ENCODE data around the gene FAM156B. TPM values are rescaled to one million over a fixed set of nuclear protein-coding genes. Genes with fewer than 3 reads are reported as not detected.

FAM156B gene
- total RNA-seq, 1 experiment from 2014 or later, result 11.2 TPM

- Histone ChIP-seq H3K4me2 (ENCODE audit: insufficient read depth, insufficient read length, low read length) (no peak overlapping the region), H3K4ac (ENCODE audit: low read depth, low read length) (no peak overlapping the region), H4K5ac (ENCODE audit: insufficient read length, low read depth, low read length) (no peak overlapping the region), H2BK20ac (ENCODE audit: low read depth, low read length, poor library complexity, severe bottlenecking) (no peak overlapping the region), H3K27me3 (ENCODE audit: insufficient read depth, low read length) (no peaks in the 10 kb centered on the region), H2BK15ac (ENCODE audit: low read depth, low read length) (no peak overlapping the region), H3K79me2 (ENCODE audit: insufficient read depth, low read length) (no peaks in the 10 kb centered on the region), H3K56ac (ENCODE audit: insufficient read length, low read depth, low read length) (no peak overlapping the region), H3K4me1 (ENCODE audit: insufficient read depth, low read length) (no peaks in the 10 kb centered on the region), H2BK12ac (ENCODE audit: insufficient read length, low read depth, low read length) (no peak overlapping the region), H3K79me1 (ENCODE audit: insufficient read depth, low read depth, low read length, poor library complexity, severe bottlenecking) (no peaks in the 10 kb centered on the region), H3K23ac (ENCODE audit: insufficient read length, low read depth, low read length) (no peak overlapping the region), H3T11ph (ENCODE audit: low read length) (no peak overlapping the region), H2BK120ac (ENCODE audit: low read depth, low read length, poor library complexity, severe bottlenecking) (no peak overlapping the region), H2AK5ac (ENCODE audit: insufficient read length, low read length) (no peak overlapping the region), H3K27ac (ENCODE audit: insufficient read length, low read depth, low read length) (no peak overlapping the region), H3K14ac (ENCODE audit: insufficient read depth, low read length) (no peak overlapping the region), H3K23me2 (ENCODE audit: insufficient read length, low read depth, low read length, poor library complexity, severe bottlenecking) (peaks cover 6% of the 10 kb centered on the region), H3K18ac (ENCODE audit: insufficient read length, low read depth, low read length) (no peak overlapping the region), H4K8ac (replicated peaks; ENCODE audit: insufficient read length, low read depth, low read length) (no peak overlapping the region), H2BK5ac (ENCODE audit: insufficient read length, low read length) (no peak overlapping the region), H4K91ac (ENCODE audit: insufficient read length, low read depth, low read length) (no peak overlapping the region), H2AFZ (ENCODE audit: low read length) (no peak overlapping the region), H3K9ac (ENCODE audit: extremely low read depth, insufficient read length, low read length) (no peak overlapping the region), H4K20me1 (ENCODE audit: control insufficient read depth, insufficient read depth, insufficient read length) (no peaks in the 10 kb centered on the region), H3K9me3 (ENCODE audit: control insufficient read depth, low read depth, low read length) (peaks cover 6% of the 10 kb centered on the region)
- Mint-ChIP-seq H3K27me3 (ENCODE audit: low read depth) (no peaks in the 10 kb centered on the region; the same call in 1 of the 2 replicates), H3K4me1 (peaks cover 0 to 4% of the 10 kb centered on the region in 2 experiments; a peak in 1 of 4 replicates), H3K27ac (no peak overlapping the region), H3K4me3 (no peak overlapping the region; a peak in 1 of 5 replicates), H3K9me3 (peaks cover 49% of the 10 kb centered on the region in 2 experiments), H3K36me3 (ENCODE audit: insufficient read depth in 1 of 3, low read depth in 3 of 3) (peaks cover 0 to 2% (median 0%) of the 10 kb centered on the region in 3 experiments; a peak in 2 of 7 replicates)
- no peak for DNase-seq
- WGBS (ENCODE audit: extremely low coverage, insufficient read length, low lambda C conversion rate), result no CpG with 5 or more reads among the region's 2 CpGs
- TF ChIP-seq CTCF (conservative IDR thresholded peaks at IDR 0.05), result no peak
Observed at GRCh38 chrX:52933213-52933612, 36.1 kb downstream of the FAM156B start.

All from H9 (cell line).